K562 (cell line): ENCODE measurements around the gene CPEB1. TPM values are rescaled to one million over a fixed set of nuclear protein-coding genes. Genes with fewer than 3 reads are reported as not detected.

Experiments used
- ATAC-seq: fragments of 200-7000 bp; cut with Tn5 transposase; 3 replicates; pipeline ENCODE4 v1.9.1; 2020; ENCODE audit warnings: moderate library complexity
- BruUV-seq: library from RNA; stranded (reverse); fragments of 400-500 nt; replicated peaks from 2 replicates; lab custom pipeline; 2021; lab: Mats Ljungman, UMichigan
- CTCF ChIA-PET: fragments of 300-600 bp; formaldehyde crosslinking; extraction: SDS; loops from one replicate; lab custom pipeline; 2021; ENCODE audit warnings: low intra/inter-chr PET ratio; lab: Yijun Ruan, JAX
- POLR2A ChIA-PET: fragments of 300-600, 350-650 bp; sonication (Branson Sonifier 250); formaldehyde crosslinking; extraction: SDS; loops from one replicate; lab custom pipeline; 2021; ENCODE audit warnings: antibody characterized with exemption, inconsistent platforms; lab: Yijun Ruan, JAX
- DNase-seq, 4 experiments: peaks; one replicate each; pipeline versions ENCODE4 v3.0.0 to v3.0.0-alpha.2; 2011 to 2018; ENCODE audit warnings: low spot score in 3 of 4, mixed read lengths in 3 of 4; ENCODE audit errors: extremely low read depth in 1 of 4
- FAIRE-seq: peaks from 2 replicates; lab custom pipeline; 2011; peaks lifted over from hg19 to GRCh38; lab: Jason Lieb, UNC
- H2AFZ ChIP-seq: 2 replicates; pipeline ENCODE4 v1.6.0; 2011; ENCODE audit warnings: low read depth, low read length, control low read depth, inconsistent platforms
- H3K27ac ChIP-seq: fragments of 200-600 bp; 3 replicates; pipeline ENCODE4 v1.8.0; 2011; ENCODE audit warnings: low read depth, mild to moderate bottlenecking, control low read depth, inconsistent platforms, low read length, moderate library complexity, mixed read lengths; ENCODE audit errors: extremely low read depth
- H3K27me3 ChIP-seq, 2 experiments: fragments of 300-600 bp in 1 of 2; 2 replicates in 1 of 2; 3 replicates in 1 of 2; pipeline versions ENCODE4 v1.6.0 to v1.8.0; 2011; ENCODE audit warnings: inconsistent platforms in 2 of 2, low read length in 2 of 2, mild to moderate bottlenecking in 1 of 2, mixed read lengths in 1 of 2, moderate library complexity in 1 of 2; ENCODE audit not compliant: control insufficient read depth in 2 of 2, insufficient read depth in 2 of 2
- H3K36me3 ChIP-seq: fragments of 300-600 bp; 3 replicates; pipeline ENCODE4 v1.8.0; 2011; ENCODE audit warnings: mild to moderate bottlenecking, low read length, inconsistent platforms; ENCODE audit not compliant: control insufficient read depth, insufficient read depth
- H3K4me1 ChIP-seq, 2 experiments: fragments of 200-600 bp in 1 of 2; replicated peaks in 1 of 2; 2 replicates in 1 of 2; 3 replicates in 1 of 2; pipeline versions ENCODE4 v1.5.1 to v1.8.0; 2011; ENCODE audit warnings: inconsistent platforms in 2 of 2, low read length in 2 of 2, mild to moderate bottlenecking in 1 of 2, mixed read lengths in 1 of 2, moderate library complexity in 1 of 2; ENCODE audit not compliant: control insufficient read depth in 2 of 2, insufficient read depth in 2 of 2
- H3K4me2 ChIP-seq: 2 replicates; pipeline ENCODE4 v1.6.1; 2011; ENCODE audit warnings: low read length, control low read depth, inconsistent platforms, mixed read lengths; ENCODE audit not compliant: insufficient read depth
- H3K4me3 ChIP-seq: fragments of 200-600 bp; sonication (generic), shearing (Covaris generic); 2 replicates; pipeline ENCODE4 v1.5.1; 2016; ENCODE audit warnings: control low read depth, inconsistent platforms
- H3K79me2 ChIP-seq: fragments of 200-600 bp; 3 replicates; pipeline ENCODE4 v1.8.0; 2011; ENCODE audit warnings: low read length, inconsistent platforms; ENCODE audit not compliant: control insufficient read depth, insufficient read depth
- H3K9ac ChIP-seq, 2 experiments: 2 replicates each; pipeline versions ENCODE4 v1.6.0 to v1.6.1; 2011; ENCODE audit warnings: low read depth in 2 of 2, low read length in 2 of 2, control low read depth in 1 of 2, inconsistent platforms in 1 of 2, mild to moderate bottlenecking in 1 of 2, mixed read lengths in 1 of 2; ENCODE audit not compliant: insufficient read depth in 1 of 2
- H3K9me1 ChIP-seq: one replicate; pipeline ENCODE4 v1.6.0; 2011; ENCODE audit warnings: inconsistent platforms, mild to moderate bottlenecking, low read length, moderate library complexity; ENCODE audit not compliant: control insufficient read depth, insufficient read depth
- H3K9me3 ChIP-seq: replicated peaks from 2 replicates; pipeline ENCODE4 v1.5.1; 2011; ENCODE audit warnings: low read depth, low read length, inconsistent platforms; ENCODE audit not compliant: control insufficient read depth, insufficient read depth
- H4K20me1 ChIP-seq: replicated peaks from 2 replicates; pipeline ENCODE4 v1.6.1; 2011; ENCODE audit warnings: low read length, inconsistent platforms, mixed read lengths; ENCODE audit not compliant: control insufficient read depth, insufficient read depth
- ARID1B ChIP-seq: fragments of 450-650 bp; IDR thresholded peaks from 2 replicates; pipeline ENCODE4 v1.6.1; 2016; ENCODE audit warnings: antibody characterized with exemption, mild to moderate bottlenecking, inconsistent platforms
- ATF3 ChIP-seq, 2 experiments: fragments of 450-650 bp in 1 of 2; sonication (generic) in 1 of 2; formaldehyde crosslinking in 1 of 2; IDR thresholded peaks in 1 of 2; conservative IDR thresholded peaks in 1 of 2; 2 replicates each; pipeline versions ENCODE4 v1.6.1 to v1.8.1; 2016 to 2023; ENCODE audit warnings: mild to moderate bottlenecking in 2 of 2, moderate library complexity in 2 of 2, inconsistent platforms in 1 of 2, missing genetic modification reagents in 1 of 2
- CLOCK ChIP-seq: fragments of 250-450 bp; sonication (Bioruptor Pico); IDR thresholded peaks from 2 replicates; pipeline ENCODE4 v1.4.0; 2020; ENCODE audit warnings: mild to moderate bottlenecking, moderate library complexity, borderline replicate concordance
- E2F1 ChIP-seq: sonication (generic); formaldehyde crosslinking; IDR thresholded peaks from 2 replicates; pipeline ENCODE4 v1.8.1; 2023; ENCODE audit warnings: mild to moderate bottlenecking, missing genetic modification reagents, moderate library complexity
- EHMT2 ChIP-seq: fragments of 450-650 bp; IDR thresholded peaks from 2 replicates; pipeline ENCODE4 v1.6.1; 2018; ENCODE audit warnings: antibody characterized with exemption
- ELK3 ChIP-seq: fragments of 450-650 bp; formaldehyde crosslinking; IDR thresholded peaks from 2 replicates; pipeline ENCODE4 v1.4.0; 2020; ENCODE audit warnings: mild to moderate bottlenecking
- EP400 ChIP-seq: fragments of 450-650 bp; IDR thresholded peaks from 2 replicates; pipeline ENCODE4 v1.6.1; 2017; ENCODE audit warnings: antibody characterized with exemption, mild to moderate bottlenecking, moderate library complexity
- ID3 ChIP-seq, 2 experiments: fragments of 250-450 bp in 1 of 2; fragments of 450-650 bp in 1 of 2; sonication (Bioruptor Pico) in 1 of 2; IDR thresholded peaks; 2 replicates each; pipeline versions ENCODE4 v1.6.1 to v1.8.0; 2016 to 2021; ENCODE audit warnings: mild to moderate bottlenecking in 2 of 2, moderate library complexity in 2 of 2, missing compliant biosample characterization in 1 of 2, missing genetic modification characterization in 1 of 2
- NFE2 ChIP-seq: IDR thresholded peaks from 2 replicates; pipeline ENCODE4 v1.6.1; 2014; ENCODE audit warnings: antibody characterized with exemption, low read depth
- NFIC ChIP-seq: fragments of 450-650 bp; IDR thresholded peaks from 2 replicates; pipeline ENCODE4 v1.6.1; 2017; ENCODE audit warnings: mild to moderate bottlenecking, inconsistent platforms
- RCOR1 ChIP-seq, 2 experiments: IDR thresholded peaks; 2 replicates each; pipeline ENCODE4 v1.6.1; 2012; ENCODE audit warnings: low read depth in 2 of 2, low read length in 2 of 2, borderline replicate concordance in 1 of 2, improper control_type of control experiment in 1 of 2
- SAFB2 ChIP-seq: fragments of 200-400 bp; formaldehyde crosslinking; IDR thresholded peaks from 2 replicates; pipeline ENCODE4 v1.6.1; 2018; ENCODE audit warnings: borderline replicate concordance, low read length, low read depth, moderate library complexity; ENCODE audit not compliant: severe bottlenecking
- ZNF589 ChIP-seq: fragments of 200-800 bp; sonication (Bioruptor generic); IDR thresholded peaks from 2 replicates; pipeline ENCODE4 v1.6.1; 2016; ENCODE audit warnings: low read depth, missing genetic modification characterization, missing compliant biosample characterization
- WGBS: fragments of 100-300 bp; shearing (Covaris generic); methylation state at CpG from one replicate; pipeline ENCODE4 v1.1.6; 2016; ENCODE audit warnings: low coverage, mixed read lengths; ENCODE audit not compliant: insufficient coverage; ENCODE audit errors: missing lambda C conversion rate; 5-methylcytosine and 5-hydroxymethylcytosine counted together
- in situ Hi-C: fragments of 300-500 bp; cut with MboI; formaldehyde crosslinking; loops from 4 replicates; pipeline ENCODE4 v1.15.0; 2018; ENCODE audit warnings: inconsistent platforms, mixed read lengths
- intact Hi-C: fragments of 100-400 bp; cut with micrococcal nuclease; formaldehyde crosslinking; loops from 2 replicates; pipeline ENCODE4 v1.14.2; 2022
- polyA plus RNA-seq, 8 experiments: library from polyadenylated mRNA; depleted of rRNA in 4 of 8; stranded (reverse) in 5 of 8; unstranded in 3 of 8; fragments of >200 nt; fragmentation: Nextera tagmentation in 2 of 8; fragmentation: Illumina TruSeq in 1 of 8; extraction: Ambion mirVana in 2 of 8; extraction: Trizol in 1 of 8; gene quantifications; 2 replicates each; pipeline versions ENCODE4 v1.2.1 to v1.2.3, GENCODE V29; 2011 to 2014; ENCODE audit warnings: inconsistent platforms in 1 of 8, missing spikeins in 1 of 8
- total RNA-seq, 7 experiments: library from RNA; depleted of rRNA in 6 of 7; stranded (reverse); fragments of >200 nt in 6 of 7; fragmentation: Illumina TruSeq in 2 of 7; extraction: Trizol in 2 of 7; gene quantifications; 2 replicates each; pipeline versions ENCODE4 v1.2.1 to v1.2.3, GENCODE V29; 2011 to 2021; ENCODE audit warnings: low replicate concordance in 1 of 7

The CPEB1 gene
- total and polyA plus RNA-seq, 9 of the 15 experiments (the other 6 are each of a cell fraction or from before 2014, with no cell fraction given), result 2.2 to 13.4 (median 9.7) TPM

- H3K4me2 ChIP-seq, result no peak overlapping the region
- DNase-seq (peak in 3 of 4 experiments; percentile 34 to 40 (median 36)), FAIRE-seq (no peak), ATAC-seq (no peak)
- H3K27me3 ChIP-seq, result peaks cover 0 to 13% of the 10 kb centered on the region in 2 experiments; a peak in 1 of 5 replicates
- no TSS peak for BruUV-seq
- intact Hi-C loops, result no loop called here
- WGBS, result 32% methylated on average over 7 of the region's 7 CpGs
- ChIA-PET CTCF (no interaction called here), POLR2A (interaction anchor here (1.1 to 1.3 kb wide), 4 partner anchors 8 to 138 kb away, joined by 3 to 4 read pairs (median 3); partner anchors contain the start of gene RPS17)
- H2AFZ ChIP-seq, result no peak overlapping the region
- H3K36me3 ChIP-seq, result no peaks in the 10 kb centered on the region
- H3K9ac ChIP-seq, result 0 out of 4 replicates have a peak overlapping the region, but pooled peaks of 1 of the 2 experiments have one; percentile 43
- in situ Hi-C loops, result no loop called here
- no peaks in the 10 kb centered on the region for H3K79me2 ChIP-seq
- no peaks in the 10 kb centered on the region for H4K20me1 ChIP-seq
- no peak overlapping the region for H3K4me3 ChIP-seq
- no peaks in the 10 kb centered on the region for H3K9me3 ChIP-seq
- no peaks in the 10 kb centered on the region for H3K9me1 ChIP-seq
- H3K27ac ChIP-seq, result no peak overlapping the region
- peaks cover 14 to 23% of the 10 kb centered on the region in 2 experiments; a peak in 4 of 5 replicates for H3K4me1 ChIP-seq
- TF ChIP-seq EP400 (no peak), RCOR1 (IDR thresholded peaks at IDR 0.05; ENCODE audit: borderline replicate concordance in 1 of 2, low read depth in 2 of 2, low read length in 2 of 2) (peak in 1 of 2 experiments; percentile 5; a peak in 1 of 4 replicates), ZNF589 (0 out of 2 replicates have a peak, but pooled peaks have one; percentile 43), ARID1B (peak; percentile 32; the same call in 1 of the 2 replicates), EHMT2 (0 out of 2 replicates have a peak, but pooled peaks have one; percentile 14), ELK3 (no peak), ATF3 (IDR thresholded peaks at IDR 0.05) (peak; percentile 56; the same call in 1 of the 2 replicates), ATF3 (CRISPR knock-in tag; conservative IDR thresholded peaks at IDR 0.05) (no peak), NFIC (peak; percentile 89), E2F1 (no peak), CLOCK (no peak), NFE2 (peak; percentile 59), ID3 (CRISPR knock-in tag; IDR thresholded peaks at IDR 0.05) (no peak), ID3 (tag; IDR thresholded peaks at IDR 0.05) (peak; percentile 62), SAFB2 (no peak)
These were observed 30.7 kb upstream of the CPEB1 start for GRCh38 chr15:82677720-82678323.
